Measurements from ENCODE around the gene SF3A2. TPM values are rescaled to one million over a fixed set of nuclear protein-coding genes. Genes with fewer than 3 reads are reported as not detected.
A peak's percentile ranks its signal among the peaks of the same experiment; 100 is the strongest.

Gene SF3A2
- total RNA-seq, 1 experiment from 2014 or later, result 23.7 TPM

GRCh38 chr19:2231621-2232221 is 4.9 kb upstream of the SF3A2 start:
- DNase-seq, result peak; percentile 26
- H3K9me3 ChIP-seq, result no peaks in the 10 kb centered on the region
- H3K27me3 ChIP-seq, result no peaks in the 10 kb centered on the region
- H3K4me3 ChIP-seq, result no peak overlapping the region
- H3K36me3 ChIP-seq, result peaks cover 10% of the 10 kb centered on the region

DNA sequence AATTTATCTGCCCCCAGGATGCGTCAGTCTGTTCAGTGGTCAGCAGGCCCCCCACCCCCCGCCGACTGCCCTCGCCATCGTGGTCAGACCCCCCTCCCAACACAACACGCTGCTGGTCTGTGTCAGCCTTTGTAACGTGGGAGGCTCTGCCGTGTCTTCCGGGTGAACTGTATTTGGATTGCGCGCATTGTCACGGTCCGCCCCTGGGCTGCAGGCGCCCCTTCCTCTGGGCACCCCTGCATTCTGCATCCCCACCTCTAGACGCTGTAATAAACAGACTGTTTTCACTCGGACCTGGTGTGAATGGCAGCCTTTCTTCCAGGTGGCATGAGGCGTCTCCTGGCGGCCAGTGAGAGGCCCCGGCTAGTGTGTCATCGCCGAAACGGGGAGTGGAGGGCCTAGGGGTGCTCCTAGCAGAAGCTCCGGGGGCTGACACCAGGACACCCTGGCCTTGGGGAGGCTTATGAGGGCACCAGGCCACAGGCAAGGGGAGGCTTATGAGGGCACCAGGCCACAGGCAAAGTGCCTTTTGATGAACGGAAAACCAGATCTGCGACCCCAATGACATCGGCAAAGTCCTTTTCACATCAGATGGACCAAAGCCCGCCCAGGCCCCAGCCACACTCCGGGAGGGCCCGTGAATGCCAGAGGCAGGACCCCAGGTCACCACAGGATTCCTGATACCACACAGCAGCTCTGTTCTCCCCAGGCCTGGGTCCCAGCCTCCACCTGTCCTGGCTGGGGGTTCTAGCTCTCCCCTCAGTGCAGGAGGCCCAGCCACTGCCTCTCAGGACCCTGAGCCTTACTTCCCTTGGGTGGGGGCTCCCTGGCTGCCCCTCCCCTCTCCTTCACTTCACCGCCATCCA is 4.1 kb upstream of the SF3A2 start:
- H3K4me3 ChIP-seq, result no peak overlapping the region
- peaks cover 10% of the 10 kb centered on the region for H3K36me3 ChIP-seq
- no peaks in the 10 kb centered on the region for H3K27me3 ChIP-seq
- DNase-seq, result no peak
- H3K9me3 ChIP-seq, result no peaks in the 10 kb centered on the region

DNA sequence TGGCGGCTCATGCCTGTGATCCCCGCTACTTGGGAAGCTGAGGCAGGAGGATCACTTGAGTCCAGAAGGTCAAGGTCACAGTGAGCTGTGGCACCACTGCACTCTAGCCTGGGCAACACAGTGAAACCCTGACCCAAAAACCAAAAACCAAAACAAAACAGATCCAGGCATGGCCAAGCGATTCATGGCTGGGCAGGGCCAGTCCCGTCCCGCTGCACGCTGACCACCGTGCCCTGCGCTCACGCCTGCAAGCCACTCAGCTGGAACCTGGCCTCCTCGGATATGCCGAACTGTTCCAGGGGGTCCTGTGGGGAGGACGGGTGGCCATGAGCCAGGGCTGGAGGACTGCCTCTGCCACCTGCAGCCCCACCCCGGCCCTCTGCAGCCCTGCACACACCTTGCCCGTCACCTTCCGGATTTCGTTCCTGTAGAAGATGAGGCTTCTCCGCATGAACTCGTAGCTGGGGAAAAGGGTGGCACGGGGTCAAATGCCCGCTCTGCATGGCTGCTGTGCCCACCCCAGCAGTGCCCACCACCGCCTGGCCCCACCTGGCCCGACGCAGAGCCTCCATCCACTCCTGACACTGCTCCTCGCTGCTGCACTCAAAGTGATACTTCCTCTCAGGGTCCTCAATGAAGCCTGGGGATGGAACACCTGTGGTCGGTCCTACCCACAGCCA is 2.9 kb upstream of the SF3A2 start:
- DNase-seq, result no peak
- Histone ChIP-seq H3K9me3 (no peaks in the 10 kb centered on the region), H3K27me3 (no peaks in the 10 kb centered on the region), H3K4me3 (no peak overlapping the region), H3K36me3 (peaks cover 19% of the 10 kb centered on the region)

GRCh38 chr19:2234996-2235380 is 1.6 kb upstream of the SF3A2 start:
- no peaks in the 10 kb centered on the region for H3K27me3 ChIP-seq
- H3K36me3 ChIP-seq, result peaks cover 19% of the 10 kb centered on the region
- peak overlapping the region; percentile 66 for H3K4me3 ChIP-seq
- no peaks in the 10 kb centered on the region for H3K9me3 ChIP-seq
- no peak for DNase-seq

GRCh38 chr19:2235381-2236063 is 1.1 kb upstream of the SF3A2 start:
- Histone ChIP-seq H3K27me3 (no peaks in the 10 kb centered on the region), H3K9me3 (no peaks in the 10 kb centered on the region), H3K4me3 (peak overlapping the region; percentile 66), H3K36me3 (peaks cover 19% of the 10 kb centered on the region)
- no peak for DNase-seq

- H3K27me3 ChIP-seq, result no peaks in the 10 kb centered on the region
- peaks cover 24% of the 10 kb centered on the region for H3K36me3 ChIP-seq
- H3K9me3 ChIP-seq, result no peaks in the 10 kb centered on the region
- no peak for DNase-seq
- H3K4me3 ChIP-seq, result peak overlapping the region; percentile 66
Measured at GRCh38 chr19:2236064-2236313, 635 bp upstream of the SF3A2 start.

DNA sequence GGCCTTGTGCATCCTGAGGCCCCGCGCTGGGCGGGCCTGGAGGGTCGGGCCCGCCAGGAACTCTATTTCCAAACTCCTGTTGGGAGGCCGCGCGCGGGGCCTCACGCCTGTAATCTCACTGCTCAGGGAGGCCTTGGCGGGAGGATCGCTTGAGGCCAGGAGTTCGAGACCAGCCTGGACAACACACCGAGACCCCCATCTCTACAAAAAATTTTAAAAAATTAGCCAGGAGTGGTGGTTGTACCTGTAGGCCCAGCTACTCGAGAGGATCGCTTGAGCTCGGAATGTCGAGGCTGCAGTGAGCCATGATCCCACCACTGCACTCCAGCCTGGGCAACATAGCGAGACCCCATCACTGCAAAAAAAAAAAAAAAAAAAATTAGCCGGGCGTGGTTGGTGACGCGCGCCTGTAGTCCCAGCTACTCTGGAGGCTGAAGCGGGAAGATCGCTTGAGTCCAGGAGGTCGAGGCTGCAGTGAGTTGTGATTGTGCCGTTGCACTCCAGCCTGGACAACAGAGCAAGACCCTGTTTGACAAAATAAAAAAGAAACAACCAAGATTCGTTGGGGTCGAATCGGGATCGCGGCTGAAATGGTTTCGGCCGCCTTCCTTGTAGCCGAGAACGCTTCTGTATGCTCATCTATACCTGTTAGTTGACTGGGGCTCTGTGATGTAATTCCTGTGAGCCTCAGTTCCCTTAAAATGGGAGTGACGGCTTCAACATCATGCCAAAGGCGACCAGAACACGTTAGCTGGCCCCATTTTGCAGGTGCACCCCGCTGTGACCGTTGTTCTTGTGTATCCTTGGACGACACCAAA is 636 bp downstream of the SF3A2 start:
- H3K4me3 ChIP-seq, result peak overlapping the region; percentile 66
- H3K9me3 ChIP-seq, result no peaks in the 10 kb centered on the region
- DNase-seq, result no peak
- H3K36me3 ChIP-seq, result peaks cover 20% of the 10 kb centered on the region
- H3K27me3 ChIP-seq, result no peaks in the 10 kb centered on the region

DNA sequence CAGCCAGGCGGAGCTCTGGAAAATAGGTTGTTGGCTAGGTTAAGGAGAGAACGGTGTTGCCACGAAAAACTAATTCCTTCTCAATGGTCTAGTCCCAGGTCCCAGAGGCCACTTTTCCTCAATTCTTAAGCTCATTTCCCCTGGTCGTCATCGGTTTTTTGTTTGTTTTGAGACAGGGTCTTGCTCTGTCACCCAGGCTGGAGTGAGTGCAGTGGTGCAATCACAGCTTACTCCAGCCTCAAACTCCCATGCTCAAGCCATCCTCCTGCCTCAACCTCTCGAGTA is 1.2 kb downstream of the SF3A2 start:
- no peak for DNase-seq
- peaks cover 20% of the 10 kb centered on the region for H3K36me3 ChIP-seq
- no peaks in the 10 kb centered on the region for H3K9me3 ChIP-seq
- H3K4me3 ChIP-seq, result peak overlapping the region; percentile 66
- H3K27me3 ChIP-seq, result no peaks in the 10 kb centered on the region

DNA sequence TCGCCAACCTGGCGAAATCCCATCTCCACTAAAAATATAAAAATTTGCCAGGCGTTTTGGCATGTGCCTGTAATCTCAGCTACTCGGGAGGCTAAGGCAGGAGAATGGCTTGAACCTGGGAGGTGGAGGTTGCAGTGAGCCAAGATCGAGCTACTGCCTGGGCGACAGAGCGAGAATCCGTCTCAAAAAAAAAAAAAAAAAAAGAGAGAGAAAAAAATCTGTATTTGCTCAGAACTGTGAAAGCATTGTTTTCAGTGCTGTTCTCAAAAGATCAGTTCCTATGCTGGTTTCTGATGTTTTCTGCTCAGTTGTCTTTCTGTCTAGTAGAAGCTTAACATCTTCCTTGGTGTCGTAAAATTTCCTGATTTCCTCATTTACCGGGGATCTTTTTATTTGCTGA is 2.5 kb downstream of the SF3A2 start:
- Histone ChIP-seq H3K4me3 (peak overlapping the region; percentile 66), H3K36me3 (peaks cover 22% of the 10 kb centered on the region), H3K9me3 (no peaks in the 10 kb centered on the region), H3K27me3 (no peaks in the 10 kb centered on the region)
- no peak for DNase-seq

- no peaks in the 10 kb centered on the region for H3K27me3 ChIP-seq
- peak overlapping the region; percentile 66 for H3K4me3 ChIP-seq
- DNase-seq, result no peak
- H3K9me3 ChIP-seq, result no peaks in the 10 kb centered on the region
- H3K36me3 ChIP-seq, result peaks cover 26% of the 10 kb centered on the region
Measured at GRCh38 chr19:2239771-2240770, 3.4 kb downstream of the SF3A2 start.

DNA sequence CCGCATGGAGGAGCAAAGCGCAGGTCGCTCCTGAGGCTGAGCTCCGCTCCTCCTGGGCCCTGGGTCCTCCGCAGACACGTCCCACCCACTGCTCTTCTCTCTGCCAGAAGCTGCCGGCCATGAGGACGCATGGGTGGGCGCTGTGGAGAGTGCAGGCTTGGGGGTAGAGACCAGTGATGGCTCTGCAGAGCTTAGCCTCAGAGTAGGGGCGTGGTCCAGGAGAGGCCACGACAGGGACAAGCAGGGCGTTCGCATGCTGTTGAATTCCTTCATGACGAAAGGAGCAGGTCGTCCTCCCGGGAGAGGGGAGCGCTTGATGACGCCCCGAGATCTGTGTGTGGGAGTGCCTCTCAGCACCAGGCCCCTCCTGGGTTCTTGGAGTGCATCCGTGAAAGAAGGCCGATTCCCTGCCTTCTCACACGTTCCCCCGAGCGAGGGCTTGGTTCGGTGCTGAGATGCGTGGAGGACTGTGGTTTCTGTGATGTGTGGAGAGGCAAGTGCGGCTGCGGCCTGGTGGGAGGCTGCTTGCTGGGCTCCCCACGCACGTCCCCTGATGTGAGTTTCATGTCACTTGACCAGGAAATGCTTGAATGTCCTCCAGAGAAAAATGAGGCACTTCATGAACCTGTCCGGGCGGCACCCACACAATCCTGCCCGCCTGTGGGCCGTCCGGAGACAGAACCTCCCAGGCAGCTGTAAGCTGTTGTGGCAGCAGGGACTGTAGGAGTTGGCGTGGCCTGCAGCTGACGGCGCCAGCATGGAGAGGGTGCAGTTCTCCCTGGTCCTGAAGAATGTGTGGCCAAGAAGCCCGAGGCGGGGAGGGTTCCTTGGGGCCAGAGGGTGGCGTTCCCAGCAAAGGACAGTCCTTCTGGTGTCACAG is 4.5 kb downstream of the SF3A2 start:
- H3K4me3 ChIP-seq, result no peak overlapping the region
- peaks cover 26% of the 10 kb centered on the region for H3K36me3 ChIP-seq
- H3K9me3 ChIP-seq, result no peaks in the 10 kb centered on the region
- H3K27me3 ChIP-seq, result no peaks in the 10 kb centered on the region
- no peak for DNase-seq

GRCh38 chr19:2242092-2242537 is 5.5 kb downstream of the SF3A2 start:
- Histone ChIP-seq H3K9me3 (no peaks in the 10 kb centered on the region), H3K4me3 (no peak overlapping the region), H3K36me3 (peaks cover 31% of the 10 kb centered on the region), H3K27me3 (no peaks in the 10 kb centered on the region)
- DNase-seq, result no peak

GRCh38 chr19:2242816-2243215 is 6.2 kb downstream of the SF3A2 start:
- no peaks in the 10 kb centered on the region for H3K9me3 ChIP-seq
- no peak overlapping the region for H3K4me3 ChIP-seq
- peaks cover 28% of the 10 kb centered on the region for H3K36me3 ChIP-seq

GRCh38 chr19:2243274-2244124 is 6.9 kb downstream of the SF3A2 start:
- no peaks in the 10 kb centered on the region for H3K27me3 ChIP-seq
- peaks cover 22% of the 10 kb centered on the region for H3K36me3 ChIP-seq
- DNase-seq, result no peak
- no peak overlapping the region for H3K4me3 ChIP-seq
- no peaks in the 10 kb centered on the region for H3K9me3 ChIP-seq

More at GRCh38 chr19:2242816-2243215, 6.2 kb downstream of the SF3A2 start:
- no peaks in the 10 kb centered on the region for H3K27me3 ChIP-seq
- no peak for DNase-seq

Measured in MG63 (cell line).